ENCODE data around the gene STAB1.

The STAB1 gene

DNA sequence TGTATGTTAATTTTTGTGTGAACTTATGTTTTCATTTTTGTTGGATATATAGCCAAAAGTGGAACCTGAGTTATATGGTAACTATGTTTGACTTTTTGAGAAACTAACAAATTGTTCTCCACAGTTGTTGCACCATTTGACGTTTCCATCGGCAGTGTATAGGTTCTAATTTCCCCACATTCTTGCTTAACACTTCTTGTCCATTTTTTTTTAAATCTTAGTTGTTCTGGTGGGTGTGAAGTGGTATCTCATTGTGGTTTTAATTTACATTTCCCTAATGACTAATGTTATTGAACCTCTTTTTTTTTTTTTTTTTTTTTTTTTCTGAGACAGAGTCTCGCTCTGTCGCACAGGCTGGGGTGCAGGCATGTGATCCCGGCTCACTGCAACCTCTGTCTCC is 31.7 kb upstream of the STAB1 start:
- DNase-seq: no peak

GRCh38 chr3:52468336-52468735 is 26.8 kb upstream of the STAB1 start:
- no peak for DNase-seq

DNA sequence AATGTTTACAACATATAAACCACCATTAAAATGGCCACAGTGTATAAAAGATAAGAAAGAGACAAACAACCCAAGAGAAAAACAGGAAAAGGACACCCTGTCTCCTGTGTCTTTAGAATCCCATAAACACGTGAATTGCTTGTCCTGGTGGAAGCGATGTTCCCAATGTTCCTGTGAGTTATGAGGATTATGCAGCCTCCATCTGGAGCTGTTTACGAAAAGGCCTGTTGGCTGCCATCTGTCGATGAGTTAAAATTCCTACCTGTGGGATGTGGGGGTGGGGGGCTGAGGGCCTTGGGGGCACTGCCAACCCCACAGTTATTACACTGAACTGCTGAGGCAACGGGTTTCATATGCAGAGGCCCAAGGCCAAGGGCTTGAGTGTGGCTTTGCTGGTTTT is 26.1 kb upstream of the STAB1 start:
- DNase-seq: no peak

GRCh38 chr3:52470920-52471319 is 24.2 kb upstream of the STAB1 start:
- no peak for DNase-seq

DNA sequence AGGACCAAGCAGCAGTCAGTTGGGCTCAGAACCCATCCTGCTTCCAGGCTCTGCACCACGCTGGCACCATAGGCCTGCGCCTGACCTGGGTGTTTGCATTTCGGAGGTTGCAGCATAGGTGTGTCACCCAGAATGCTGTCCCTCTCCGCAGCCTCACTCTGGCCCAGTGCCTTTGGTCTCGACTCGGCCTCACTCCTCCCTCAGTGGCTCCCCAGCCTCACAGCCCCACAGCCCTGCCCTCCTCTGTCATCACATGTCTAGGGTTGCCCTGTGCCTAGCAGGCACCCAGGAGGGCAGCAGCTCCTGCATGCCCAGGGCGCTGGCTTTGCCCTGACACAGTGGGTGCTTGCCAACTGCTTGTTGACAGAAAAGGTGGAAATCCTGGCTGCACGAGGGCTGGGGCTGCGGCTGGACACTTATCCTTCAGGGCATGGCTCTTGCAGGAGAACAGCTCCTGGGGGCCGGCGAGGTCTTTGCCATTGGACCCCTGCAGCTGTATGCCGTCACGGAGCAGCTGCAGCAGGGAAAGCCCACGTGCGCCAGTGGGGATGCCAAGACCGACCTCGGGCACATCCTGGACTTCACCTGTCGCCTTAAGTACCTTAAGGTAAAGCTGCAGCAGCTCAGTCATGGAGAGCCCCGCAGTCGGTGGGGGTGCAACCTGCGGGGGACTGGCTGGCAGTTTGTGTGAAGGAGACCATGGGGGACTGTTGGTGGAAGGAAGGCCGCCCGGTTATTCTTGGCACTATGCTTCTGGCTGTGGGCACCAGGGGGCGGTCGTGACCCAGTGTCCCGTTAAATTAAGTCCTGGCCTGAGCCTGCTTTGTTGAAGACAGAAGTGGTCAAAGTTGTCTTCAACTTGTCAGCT is 23.5 kb upstream of the STAB1 start:
- no peak for DNase-seq

- DNase-seq: no peak
Measured at GRCh38 chr3:52472239-52473000, 22.7 kb upstream of the STAB1 start.

DNA sequence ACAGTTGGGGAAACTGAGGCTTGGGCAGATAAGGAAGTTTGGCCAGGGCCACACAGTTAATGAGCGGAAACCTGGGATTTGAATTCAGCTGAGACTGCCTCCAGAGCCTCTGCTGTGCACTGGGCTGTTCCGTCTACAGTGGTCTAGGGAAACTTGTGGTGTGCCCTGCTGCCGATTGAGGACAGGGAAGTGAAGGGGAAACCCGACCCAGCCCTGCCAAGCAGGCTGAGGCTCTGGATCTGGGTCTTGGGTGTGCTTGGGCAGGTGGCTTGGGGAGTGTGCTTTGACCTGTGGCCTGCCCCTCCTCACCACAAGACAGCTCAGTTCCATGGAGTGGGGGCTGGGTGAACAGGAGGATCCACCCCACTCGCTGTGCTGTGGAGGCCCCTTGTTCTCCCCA is 22.1 kb upstream of the STAB1 start:
- DNase-seq: no peak

DNA sequence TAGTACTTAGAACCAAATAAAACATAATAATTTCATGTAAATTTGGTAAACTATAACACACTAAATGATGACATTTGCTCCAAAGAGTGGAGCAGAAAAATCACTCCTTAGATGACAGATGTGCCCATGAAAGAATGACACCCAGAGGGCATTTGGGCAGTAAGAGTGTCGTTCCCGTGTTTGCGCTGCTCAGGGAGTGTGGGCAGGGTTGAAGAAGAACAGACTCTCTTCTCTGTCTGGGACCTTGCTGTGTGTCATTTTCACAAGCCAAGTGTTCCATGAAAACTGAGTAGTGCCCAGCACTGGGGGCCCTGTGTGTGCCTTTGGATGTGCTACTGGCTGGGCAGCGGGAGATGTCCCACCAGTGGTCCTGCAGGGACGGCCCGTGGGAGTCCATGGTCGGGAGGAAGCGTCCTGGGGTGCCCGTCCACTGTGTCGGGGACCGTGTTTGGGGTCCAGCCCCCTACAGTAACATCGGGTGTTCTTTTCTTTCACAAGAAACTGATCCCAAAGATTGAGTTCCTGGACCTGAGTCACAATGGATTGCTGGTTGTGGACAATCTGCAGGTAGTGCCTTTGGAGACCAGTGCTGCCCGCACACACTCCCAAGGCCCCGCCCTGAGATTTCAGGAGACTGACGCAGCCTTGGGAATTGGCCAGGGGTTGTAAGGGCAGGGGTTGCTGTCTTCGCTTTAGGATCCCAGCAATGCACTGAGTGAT is 17.9 kb upstream of the STAB1 start:
- DNase-seq: no peak

DNA sequence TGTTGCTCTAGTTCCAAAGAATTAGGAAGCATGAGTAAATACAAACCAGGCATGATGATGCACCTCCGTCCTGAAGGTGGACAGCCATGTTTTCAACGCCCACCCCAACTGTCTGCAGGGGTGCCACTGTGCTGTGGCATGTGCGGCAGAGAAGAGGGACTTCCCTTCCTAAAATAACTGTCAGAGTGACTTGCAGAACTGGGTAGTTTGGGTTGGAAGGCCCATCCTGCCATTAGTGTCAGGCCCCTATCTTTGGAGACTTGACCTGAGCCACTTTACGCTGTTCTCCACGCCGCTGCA is 17.4 kb upstream of the STAB1 start:
- no peak for DNase-seq

DNA sequence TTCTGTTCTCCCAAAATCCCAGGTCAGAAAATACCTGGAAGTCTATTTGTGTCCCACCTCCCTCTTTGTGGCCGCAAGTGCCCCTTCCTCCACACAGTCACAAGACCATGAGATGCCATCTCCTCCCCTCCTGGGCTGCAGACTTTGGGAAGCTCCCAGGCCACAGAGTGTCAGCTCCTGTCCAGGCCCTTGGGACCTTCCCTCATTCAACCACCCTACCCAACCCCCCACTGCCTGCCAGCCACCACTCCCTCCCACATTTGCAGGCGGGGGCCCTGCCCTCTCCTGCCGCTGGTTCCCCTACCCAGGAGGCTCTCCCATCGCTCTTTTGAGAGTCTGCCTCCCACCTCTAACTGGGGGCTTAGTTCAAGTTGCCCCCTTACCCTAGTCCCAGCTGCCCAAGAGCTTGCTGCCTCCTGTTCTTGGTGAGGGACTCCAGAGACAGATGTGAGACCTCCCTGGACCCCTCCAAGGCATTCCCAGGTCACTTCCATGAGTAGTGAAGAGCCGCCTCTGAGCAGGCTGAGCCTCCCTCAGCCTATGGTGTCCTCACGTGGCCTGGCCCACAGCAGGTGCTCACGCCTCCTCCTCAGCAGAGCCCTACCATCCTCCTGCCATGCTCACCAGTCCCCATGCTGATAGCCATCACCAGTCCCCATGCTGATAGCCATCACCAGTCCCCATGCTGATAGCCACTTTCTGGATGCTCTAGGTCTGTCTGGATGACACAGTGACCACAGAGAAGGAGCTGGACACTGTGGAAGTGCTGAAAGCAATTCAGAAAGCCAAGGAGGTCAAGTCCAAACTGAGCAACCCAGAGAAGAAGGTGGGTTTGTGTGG is 15.9 kb upstream of the STAB1 start:
- DNase-seq: no peak

GRCh38 chr3:52479877-52480575 is 15.1 kb upstream of the STAB1 start:
- DNase-seq: no peak

- no peak for DNase-seq
Measured at GRCh38 chr3:52480768-52481715, 14.1 kb upstream of the STAB1 start.

DNA sequence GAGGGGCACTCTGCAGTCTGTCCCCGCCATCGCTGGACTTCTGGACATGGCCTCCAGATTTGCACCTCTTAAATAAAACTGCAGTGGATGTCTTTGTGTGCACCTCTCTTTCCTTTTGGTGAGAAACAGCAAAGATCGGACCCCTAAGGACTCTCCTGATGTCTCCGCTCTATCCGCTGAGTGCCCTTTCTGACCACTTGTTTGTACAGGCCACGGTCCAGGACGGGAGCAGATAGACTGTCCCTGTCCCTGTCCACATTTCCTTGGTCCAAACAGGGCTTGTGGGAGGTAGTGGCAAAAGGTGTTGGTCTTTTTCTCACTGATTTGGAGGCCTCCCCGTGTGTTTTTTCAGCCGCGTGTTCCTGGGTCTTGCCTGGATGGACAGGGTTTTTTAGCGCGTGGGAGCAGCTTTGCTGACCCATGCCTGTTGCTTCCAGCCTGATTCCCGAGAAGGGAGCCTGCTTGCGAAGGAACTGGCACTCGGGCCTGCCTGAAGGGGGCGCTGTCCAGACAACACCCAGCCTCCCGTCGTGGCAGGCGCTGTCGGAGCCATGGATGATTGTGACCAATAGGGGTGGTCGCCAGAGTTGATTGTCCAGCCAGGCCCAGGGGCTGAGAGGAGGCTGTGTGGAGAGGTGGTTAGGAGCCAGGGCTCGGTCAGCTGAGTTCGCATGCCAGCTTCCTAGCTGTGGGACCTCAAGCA is 13.2 kb upstream of the STAB1 start:
- DNase-seq: no peak

- no peak for DNase-seq
Measured at GRCh38 chr3:52483081-52483480, 12.1 kb upstream of the STAB1 start.

DNA sequence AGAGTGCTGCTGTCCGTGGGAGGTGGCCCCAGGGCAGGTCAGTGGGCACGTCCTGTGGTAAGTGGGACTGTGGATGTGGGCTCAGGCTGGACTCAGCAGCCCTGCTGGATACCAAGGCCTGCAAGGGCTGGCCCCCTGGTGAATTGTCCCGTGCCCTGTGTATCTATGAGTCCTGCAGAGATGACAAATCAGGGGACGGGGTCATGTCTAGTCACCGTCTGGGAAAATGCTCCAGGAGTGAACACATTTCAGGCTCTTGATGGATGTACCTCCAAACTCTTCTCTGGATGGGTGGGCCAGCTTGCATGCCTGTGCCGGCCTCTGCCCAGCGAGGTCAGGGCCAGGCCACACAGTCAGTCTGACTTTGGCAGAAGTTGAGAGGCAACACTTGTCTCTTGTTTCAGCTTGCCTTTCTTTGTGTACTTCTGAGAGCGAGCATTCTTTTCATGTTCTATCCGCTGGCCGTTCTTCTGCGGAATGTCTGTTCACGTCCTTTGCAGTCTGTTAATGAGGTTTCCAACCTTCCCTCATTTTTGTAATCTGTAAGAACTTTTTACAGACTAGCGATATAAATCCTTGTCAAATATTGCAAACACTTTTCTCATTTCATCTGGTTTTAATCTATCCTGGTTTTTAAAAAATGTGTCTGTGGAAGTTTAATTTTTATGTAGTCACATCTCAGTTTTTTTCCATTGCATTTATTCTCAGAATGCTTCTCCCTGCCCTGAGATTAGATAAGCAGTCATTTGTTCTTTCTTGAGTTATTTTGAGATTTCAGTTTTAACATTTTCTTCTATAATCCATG is 11.4 kb upstream of the STAB1 start:
- no peak for DNase-seq

DNA sequence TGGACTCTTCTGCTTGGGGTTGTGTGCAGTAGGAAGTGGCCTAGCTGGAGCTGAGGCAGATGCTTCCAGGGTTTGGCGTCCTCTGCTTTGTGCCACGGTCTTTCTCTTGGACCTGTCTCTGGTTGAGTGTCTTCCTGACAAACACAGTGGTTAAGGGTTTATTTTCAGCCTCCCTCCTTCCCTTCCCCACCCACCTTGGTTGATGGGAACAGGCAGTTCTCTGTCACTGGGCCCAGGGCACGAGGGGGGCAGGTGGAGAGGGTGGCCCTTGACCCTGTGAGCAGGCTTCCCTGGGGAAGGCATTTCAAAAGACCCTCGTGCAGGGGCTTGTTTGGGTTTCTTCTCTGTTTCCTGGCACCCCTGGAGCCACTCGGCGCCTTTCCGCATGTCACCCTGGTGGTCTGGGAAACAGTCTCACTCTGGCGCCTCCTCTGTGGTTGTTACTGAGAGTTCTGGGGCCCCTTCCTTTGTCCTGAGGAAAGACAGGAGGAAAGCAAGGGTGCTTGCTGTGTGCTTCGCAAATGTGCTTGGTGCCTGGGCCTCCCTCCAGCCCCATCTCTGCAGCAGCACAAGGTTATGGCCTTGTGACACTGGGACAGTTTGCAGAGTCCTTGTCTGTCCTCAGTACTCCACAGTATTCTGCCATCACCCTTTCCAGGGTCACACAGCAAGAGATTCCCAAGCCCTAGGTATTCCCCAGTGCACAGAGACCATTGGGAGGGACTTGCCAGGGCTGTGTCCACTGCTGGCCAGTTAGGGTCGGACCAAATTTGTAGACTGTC is 10.3 kb upstream of the STAB1 start:
- DNase-seq: no peak

GRCh38 chr3:52487050-52487787 is 7.9 kb upstream of the STAB1 start:
- no peak for DNase-seq

Measured in activated gamma-delta T cell treated with Interleukin-2 at 50 U/mL for 16 hours (primary cell).